ENCODE results near the gene RPS6KC1.
"Not testable (repeated sequence)": the region's sequence is repeated elsewhere in the genome, so short reads cannot be mapped to it uniquely, and the experiment has no call there.

Gene RPS6KC1

DNA sequence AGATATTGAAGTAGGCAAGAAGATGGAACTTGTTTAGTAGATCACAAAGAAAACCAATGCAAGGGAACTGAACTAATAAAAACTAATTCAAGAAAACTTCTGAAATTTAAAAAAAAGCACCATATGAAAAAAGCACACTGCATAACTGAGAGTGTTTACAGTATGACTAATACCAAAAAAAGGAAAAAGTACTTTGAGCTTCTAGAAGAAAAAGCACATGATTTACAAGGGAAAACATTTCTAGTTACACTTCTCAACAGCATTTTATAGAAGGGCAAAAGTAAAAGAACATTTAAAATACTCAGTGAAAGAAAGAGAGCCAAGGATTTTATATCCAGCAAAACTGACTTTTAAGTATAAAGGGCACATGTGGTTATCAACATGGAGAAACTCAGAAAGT is 233.6 kb downstream of the RPS6KC1 start:
- no peak for DNase-seq (ENCODE audit: low read depth in 2 of 2)

DNA sequence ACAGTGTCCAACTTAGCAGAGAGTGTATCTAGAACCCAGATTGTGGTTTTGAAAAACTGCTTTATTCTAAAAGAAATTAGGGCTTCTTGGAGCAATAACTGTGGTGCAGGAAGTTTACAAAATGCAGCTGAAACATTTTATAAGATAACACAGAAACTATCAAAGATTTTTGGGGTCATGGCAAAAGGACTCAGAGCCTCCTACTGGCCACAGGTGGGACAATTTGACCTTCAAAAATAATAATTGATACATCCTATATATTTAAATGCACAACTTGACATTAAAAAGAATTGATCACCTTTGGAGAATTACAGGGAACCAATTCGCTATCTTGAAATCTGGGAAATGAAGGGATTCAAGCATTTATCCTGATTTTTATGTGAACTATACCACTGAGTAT is 235.2 kb downstream of the RPS6KC1 start:
- no peak for DNase-seq (ENCODE audit: low read depth in 2 of 2)

DNA sequence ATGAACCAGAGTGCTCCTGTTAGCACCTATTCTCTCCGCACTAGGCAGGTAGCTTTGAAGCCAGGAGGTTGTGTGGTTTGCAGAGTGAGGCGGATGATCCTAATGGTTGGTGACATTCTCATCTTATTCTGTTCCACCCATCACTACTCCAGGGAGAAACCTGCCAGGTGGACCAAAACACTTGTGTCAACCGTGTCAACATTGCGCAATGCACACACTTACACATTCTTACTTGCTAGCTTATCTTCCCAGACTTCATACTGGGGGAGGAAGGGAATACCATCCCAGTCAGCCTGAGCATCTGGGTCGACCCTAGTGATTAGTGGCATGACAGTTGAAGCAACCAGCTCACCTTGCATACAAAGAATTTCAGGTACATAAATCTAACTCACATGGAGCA is 236.9 kb downstream of the RPS6KC1 start:
- no peak for DNase-seq (ENCODE audit: low read depth in 2 of 2)

DNA sequence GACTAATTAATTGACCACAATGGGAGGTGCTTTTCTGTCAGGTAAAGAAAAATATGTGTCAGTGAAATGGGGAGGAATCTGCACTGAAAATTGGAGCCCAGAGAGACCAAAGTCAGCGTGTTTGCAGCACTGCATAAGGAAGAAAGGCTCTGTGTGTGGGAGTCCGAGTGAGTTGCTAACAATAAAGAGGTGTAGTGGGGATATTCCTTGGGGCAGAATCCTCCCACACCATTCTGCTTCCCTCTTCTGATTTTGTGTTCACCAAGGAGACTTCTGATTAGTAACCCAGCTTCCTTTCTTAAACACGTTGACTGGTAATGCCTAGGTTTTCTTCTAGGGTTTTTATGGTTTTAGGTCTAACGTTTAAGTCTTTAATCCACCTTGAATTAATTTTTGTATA is 240.5 kb downstream of the RPS6KC1 start:
- no peak for DNase-seq (ENCODE audit: low read depth in 2 of 2)

DNA sequence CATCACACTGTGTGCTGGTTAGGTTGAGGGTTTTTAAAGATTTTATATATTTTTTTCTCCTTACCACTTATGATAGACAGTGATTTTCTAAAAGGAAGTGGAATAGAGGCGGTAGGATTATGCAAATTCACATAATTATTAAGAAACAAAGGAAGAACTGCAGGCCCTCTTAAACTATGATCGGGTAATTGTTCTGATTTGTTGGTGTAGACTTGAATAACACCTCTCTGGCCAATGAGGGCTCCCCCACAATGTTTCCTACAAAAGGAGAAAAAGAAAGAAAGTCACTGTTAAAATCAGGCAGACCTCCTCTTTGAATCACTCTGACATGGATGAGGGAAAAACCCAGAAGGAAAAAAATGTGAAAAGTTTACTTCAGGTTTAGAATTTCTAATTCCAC is 241.6 kb downstream of the RPS6KC1 start:
- DNase-seq (ENCODE audit: low read depth in 2 of 2) = no peak

DNA sequence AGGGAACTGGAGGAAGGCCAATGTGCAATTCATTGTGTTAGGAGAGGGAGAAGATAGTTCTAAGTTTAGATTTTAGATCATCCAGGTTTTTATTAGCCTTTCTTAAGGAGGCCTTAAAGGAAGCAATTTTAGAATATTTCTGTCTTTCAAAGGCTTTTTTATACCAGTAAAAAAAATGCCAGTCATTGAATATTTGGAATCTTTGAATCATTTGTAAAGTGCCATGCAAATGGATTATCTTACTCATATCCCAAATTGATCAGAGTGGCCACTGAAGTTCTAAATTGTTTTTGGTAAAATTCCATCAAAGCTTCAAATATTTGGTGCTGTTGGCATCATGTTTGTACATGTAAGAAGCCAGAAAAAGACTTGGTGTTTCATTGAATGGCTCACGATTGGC is 244.8 kb downstream of the RPS6KC1 start:
- no peak for DNase-seq (ENCODE audit: low read depth in 2 of 2)

DNA sequence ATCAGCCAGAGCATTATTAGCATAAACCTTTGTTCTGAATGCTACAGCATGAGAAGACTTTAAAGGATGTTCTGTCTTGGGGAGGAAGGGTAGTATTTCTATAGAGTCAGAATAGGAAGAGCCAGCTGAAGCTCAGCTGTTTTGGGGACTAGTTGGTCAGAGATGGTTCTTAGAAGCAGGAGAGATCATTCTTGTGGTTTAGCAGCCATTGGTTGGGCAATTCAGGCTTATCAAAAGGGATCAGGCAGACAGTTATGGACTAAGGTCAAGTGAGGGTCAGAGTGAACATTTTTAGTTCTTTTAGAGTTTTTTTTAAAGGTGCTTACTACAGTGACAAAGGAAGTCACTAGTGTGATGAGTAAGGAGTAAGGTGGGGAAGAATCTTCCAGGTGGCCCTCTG is 245.5 kb downstream of the RPS6KC1 start:
- DNase-seq (ENCODE audit: low read depth in 2 of 2) = no peak

DNA sequence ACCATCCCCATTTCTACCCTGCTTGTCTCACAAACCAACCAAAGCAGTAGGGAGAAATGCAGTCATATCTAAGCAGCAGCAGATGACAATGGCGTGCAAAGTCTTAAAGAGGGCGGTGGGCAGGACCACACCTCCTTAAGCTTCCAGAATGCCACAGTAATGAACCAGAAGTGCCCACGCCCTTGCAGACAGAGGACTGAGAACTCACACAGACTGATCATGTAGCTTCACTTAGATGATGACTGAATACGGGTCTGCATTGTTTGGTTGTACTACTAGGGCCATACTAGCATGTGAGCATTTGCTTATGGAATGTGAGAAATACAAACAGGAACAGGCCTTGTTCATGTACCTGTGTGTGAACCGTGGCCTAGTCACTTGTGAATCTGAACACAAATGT is 246.0 kb downstream of the RPS6KC1 start:
- no peak for DNase-seq (ENCODE audit: low read depth in 2 of 2)

DNA sequence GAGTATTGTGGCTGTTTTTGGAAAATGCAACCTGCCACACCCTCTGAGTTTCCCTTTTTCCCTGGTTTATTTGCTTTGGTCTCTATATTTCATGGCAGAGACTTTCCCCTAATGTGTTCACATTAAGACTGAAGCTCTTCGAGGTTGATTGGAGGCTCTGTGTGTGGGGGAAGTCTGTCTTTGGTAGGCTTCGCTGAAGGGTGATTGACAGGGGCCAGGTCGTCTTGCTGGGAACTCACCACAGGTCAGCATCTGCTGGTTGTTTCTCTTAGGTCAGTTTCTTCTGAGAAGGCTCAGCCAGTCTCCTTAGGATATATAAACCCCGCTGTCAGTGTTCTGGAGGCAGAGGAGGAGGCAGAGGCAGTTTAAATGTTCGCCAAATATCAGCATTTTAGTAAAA is 249.4 kb downstream of the RPS6KC1 start:
- no peak for DNase-seq (ENCODE audit: low read depth in 2 of 2)

DNA sequence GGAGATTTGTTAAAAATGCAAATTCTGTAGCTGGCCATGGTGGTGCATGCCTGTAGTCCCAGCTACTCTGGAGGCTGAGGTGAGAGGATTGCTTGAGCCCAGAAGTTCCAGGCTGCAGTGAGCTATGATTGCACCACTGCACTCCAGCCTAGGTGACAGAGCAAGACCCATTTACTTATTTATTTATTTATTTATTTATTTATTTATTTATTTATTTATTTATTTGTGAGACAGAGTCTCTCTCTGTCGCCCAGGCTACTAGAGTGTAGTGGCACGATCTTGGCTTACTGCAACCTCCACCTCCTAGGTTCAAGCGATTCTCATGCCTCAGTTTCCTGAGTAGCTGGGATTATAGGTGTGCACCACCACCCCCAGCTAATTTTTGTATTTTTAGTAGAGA is 250.5 kb downstream of the RPS6KC1 start:
- not testable (repeated sequence) for DNase-seq (ENCODE audit: low read depth in 2 of 2)

DNA sequence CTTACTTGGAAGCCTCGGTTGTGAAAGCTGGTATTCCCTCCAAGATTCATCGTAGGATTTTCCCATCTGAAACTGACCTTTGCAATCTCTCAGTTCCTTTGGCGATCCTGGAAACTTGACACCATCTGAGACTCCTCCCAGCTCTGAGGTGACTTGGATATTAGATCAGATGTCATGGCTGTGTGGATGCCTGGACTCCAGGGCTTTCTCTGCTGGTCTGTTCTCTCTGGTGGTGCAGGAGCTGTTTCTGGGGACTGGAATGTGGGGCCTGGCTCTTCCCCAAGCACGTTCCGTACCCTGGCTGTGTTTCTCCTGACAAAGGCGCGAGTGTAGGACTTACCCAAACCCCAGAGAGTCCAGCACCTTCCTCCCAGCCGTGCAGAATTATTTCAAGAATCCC is 252.2 kb downstream of the RPS6KC1 start:
- no peak for DNase-seq (ENCODE audit: low read depth in 2 of 2)

DNA sequence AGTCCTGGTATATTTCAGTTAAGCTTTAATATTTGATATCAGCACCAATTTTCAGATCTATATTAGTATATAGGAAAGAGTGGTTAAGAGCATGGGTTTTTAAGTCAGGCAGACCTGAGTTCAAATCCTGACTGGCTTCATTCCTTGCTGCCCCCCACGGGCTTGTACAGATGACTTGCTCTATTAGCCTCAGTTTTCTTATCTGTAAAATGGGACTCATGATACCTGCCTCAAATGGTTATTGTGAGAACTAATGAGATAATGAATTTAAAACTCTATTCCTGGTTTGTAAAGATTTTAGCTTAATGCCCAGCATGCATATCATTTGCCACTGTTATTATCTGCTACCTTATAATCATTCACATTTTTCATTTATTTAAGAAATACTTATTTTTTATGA is 264.5 kb downstream of the RPS6KC1 start:
- DNase-seq (ENCODE audit: low read depth in 2 of 2) = no peak

DNA sequence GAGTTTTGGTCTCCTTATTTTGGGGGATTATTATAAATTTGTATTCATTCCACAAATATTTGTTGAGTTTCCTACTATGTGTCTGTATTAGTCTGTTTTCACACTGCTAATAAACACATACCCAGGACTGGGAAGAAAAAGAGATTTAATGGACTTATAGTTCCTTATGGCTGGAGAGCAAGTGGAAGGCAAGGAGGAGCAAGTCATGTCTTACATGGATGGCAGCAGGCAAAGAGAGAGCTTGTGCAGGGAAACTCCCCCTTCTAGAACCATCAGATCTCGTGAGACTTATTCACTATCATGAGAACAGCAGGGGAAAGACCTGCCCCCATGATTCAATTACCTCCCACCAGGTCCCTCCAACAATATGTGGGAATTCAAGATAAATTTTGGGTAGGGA is 267.4 kb downstream of the RPS6KC1 start:
- not testable (repeated sequence) for DNase-seq (ENCODE audit: low read depth in 2 of 2)

DNA sequence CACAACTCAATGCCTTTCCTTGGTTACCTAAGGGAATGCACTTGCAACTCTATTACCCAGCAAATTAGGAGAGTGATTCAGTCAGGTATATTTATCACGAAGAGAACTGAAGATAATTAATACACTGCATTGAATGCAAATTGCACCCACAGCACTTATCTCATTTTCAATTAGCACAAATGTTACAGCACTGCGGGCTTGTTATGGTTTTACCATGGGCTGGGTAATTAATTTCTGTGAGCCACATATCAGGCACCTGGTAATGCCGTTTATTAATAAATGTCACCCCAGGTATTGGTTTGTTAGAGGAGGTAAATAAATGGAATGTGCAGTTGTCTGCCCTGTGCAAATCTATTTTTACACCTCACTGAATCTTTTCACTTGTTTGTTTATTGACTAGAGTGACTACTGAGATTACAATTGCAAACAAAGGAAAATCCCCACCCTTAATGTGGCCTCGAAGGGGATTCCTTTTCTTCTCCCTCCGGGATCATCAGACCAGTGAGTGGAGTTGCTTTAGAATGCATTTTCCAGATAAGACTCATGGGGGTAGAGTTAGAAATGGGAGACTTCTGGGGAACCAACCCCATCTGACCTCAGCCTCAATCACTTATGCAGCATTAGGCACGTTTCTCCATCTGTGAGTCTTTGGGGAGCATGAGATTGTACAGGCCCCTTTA is 269.3 kb downstream of the RPS6KC1 start:
- DNase-seq (ENCODE audit: low read depth in 2 of 2) = no peak

All from stimulated activated CD4-positive, alpha-beta T cell treated with anti-CD3 and anti-CD28 coated beads, Interleukin-1b, Interleukin-23, amount 100 ng/mL, for 4 hours (primary cell).